T-helper 2 cell (primary cell): ENCODE results near the gene FAM229A.
"Not testable (repeated sequence)": the region's sequence is repeated elsewhere in the genome, so short reads cannot be mapped to it uniquely, and the experiment has no call there.

Experiments
- DNase-seq, 5 experiments: peaks; one replicate each; pipeline versions ENCODE4 v3.0.0 to v3.0.0-alpha.2; 2012 to 2022
- total RNA-seq, 2 donors: gene quantifications; one replicate each; lab custom pipeline; 2026; lab: John Stamatoyannopoulos, UW

FAM229A gene
- 22.2 to 24.6 reads per million in 2 donors for total RNA-seq

- no peak for DNase-seq
Observed at GRCh38 chr1:32362474-32363313, at the start of gene FAM229A, which contains the start of gene TSSK3. Gene FAM229A (minus strand): TSS chr1:32362485. CDS start chr1:32362091, 394 bp downstream. Gene TSSK3 (plus strand): TSS chr1:32362539. CDS start chr1:32362702, 163 bp downstream.

- no peak for DNase-seq
Observed at GRCh38 chr1:32411261-32411660, 49.0 kb upstream of the FAM229A start.

- DNase-seq, result no peak
Observed at GRCh38 chr1:32406629-32407111, 44.4 kb upstream of the FAM229A start.

- no peak for DNase-seq
Observed at GRCh38 chr1:32405672-32406467, 43.6 kb upstream of the FAM229A start.

GRCh38 chr1:32404946-32405345 lies 42.7 kb upstream of the FAM229A start:
- no peak for DNase-seq

GRCh38 chr1:32400876-32401631 lies 38.8 kb upstream of the FAM229A start:
- DNase-seq, result peak; percentile 15 to 48 (median 29)

- DNase-seq, result no peak
Observed at GRCh38 chr1:32399843-32400242, 37.6 kb upstream of the FAM229A start.

- no peak for DNase-seq
Observed at GRCh38 chr1:32398401-32398800, 36.1 kb upstream of the FAM229A start.

GRCh38 chr1:32396524-32396923 lies 34.2 kb upstream of the FAM229A start:
- DNase-seq, result not testable (repeated sequence)

GRCh38 chr1:32394890-32395432 lies 32.7 kb upstream of the FAM229A start:
- no peak for DNase-seq

- peak; percentile 94 to 97 (median 97) for DNase-seq
Observed at GRCh38 chr1:32394141-32394889, 32.0 kb upstream of the FAM229A start, which contains the start of gene BSDC1. Gene BSDC1 (minus strand): TSS chr1:32394441. CDS start chr1:32394414, 27 bp downstream.

- peak in 3 of 5 experiments; percentile 13 to 36 (median 27) for DNase-seq
Observed at GRCh38 chr1:32393832-32394140, 31.5 kb upstream of the FAM229A start.

GRCh38 chr1:32393136-32393535 lies 30.9 kb upstream of the FAM229A start:
- DNase-seq, result no peak

GRCh38 chr1:32392325-32392724 lies 30.0 kb upstream of the FAM229A start:
- no peak for DNase-seq

- no peak for DNase-seq
Observed at GRCh38 chr1:32390904-32391870, 28.9 kb upstream of the FAM229A start.

- DNase-seq, result no peak
Observed at GRCh38 chr1:32388641-32389040, 26.4 kb upstream of the FAM229A start.

- no peak for DNase-seq
Observed at GRCh38 chr1:32386676-32387392, 24.5 kb upstream of the FAM229A start.

- DNase-seq, result no peak
Observed at GRCh38 chr1:32380057-32380456, 17.8 kb upstream of the FAM229A start.

GRCh38 chr1:32377541-32378220 lies 15.4 kb upstream of the FAM229A start:
- DNase-seq, result no peak
